LNCaP clone FGC (cell line): ENCODE results near the gene CEBPE.

Source experiments
- DNase-seq: peaks from one replicate; pipeline ENCODE4 v3.0.0-alpha.2; 2011; ENCODE audit warnings: low read depth
- H3K4me3 ChIP-seq: 2 replicates; pipeline ENCODE4 v1.5.1; 2011; ENCODE audit warnings: mild to moderate bottlenecking, low read depth, low read length, control low read depth
- TF ChIP-seq, protein P1 (sequence below): IDR thresholded peaks from 2 replicates; pipeline ENCODE4 v1.5.1; 2012; ENCODE audit warnings: mild to moderate bottlenecking; ENCODE audit not compliant: control insufficient read depth, insufficient read depth; ENCODE audit errors: extremely low read depth

CEBPE gene

DNA sequence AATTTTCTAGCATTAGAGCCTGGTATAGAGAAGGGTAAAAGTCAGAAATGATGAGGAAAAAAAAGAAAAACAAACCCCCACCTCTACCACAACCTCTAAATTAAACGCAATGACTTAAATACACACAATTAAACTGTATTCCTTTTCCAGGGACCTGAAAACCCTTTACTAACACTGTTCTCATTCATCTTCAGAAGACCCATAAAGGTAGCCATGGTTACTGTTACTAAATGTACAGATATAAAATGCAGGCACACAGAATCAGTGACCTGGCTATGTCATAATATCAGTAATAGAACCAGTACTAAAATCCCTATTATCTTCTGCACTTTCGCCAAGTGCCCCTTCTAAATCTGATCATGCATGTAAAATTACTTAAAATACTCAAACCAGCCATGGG, 25.5 kb downstream of the CEBPE start:
- DNase-seq: no peak
- H3K4me3 ChIP-seq: peak overlapping the region; percentile 86
- TF ChIP-seq, protein P1, sequence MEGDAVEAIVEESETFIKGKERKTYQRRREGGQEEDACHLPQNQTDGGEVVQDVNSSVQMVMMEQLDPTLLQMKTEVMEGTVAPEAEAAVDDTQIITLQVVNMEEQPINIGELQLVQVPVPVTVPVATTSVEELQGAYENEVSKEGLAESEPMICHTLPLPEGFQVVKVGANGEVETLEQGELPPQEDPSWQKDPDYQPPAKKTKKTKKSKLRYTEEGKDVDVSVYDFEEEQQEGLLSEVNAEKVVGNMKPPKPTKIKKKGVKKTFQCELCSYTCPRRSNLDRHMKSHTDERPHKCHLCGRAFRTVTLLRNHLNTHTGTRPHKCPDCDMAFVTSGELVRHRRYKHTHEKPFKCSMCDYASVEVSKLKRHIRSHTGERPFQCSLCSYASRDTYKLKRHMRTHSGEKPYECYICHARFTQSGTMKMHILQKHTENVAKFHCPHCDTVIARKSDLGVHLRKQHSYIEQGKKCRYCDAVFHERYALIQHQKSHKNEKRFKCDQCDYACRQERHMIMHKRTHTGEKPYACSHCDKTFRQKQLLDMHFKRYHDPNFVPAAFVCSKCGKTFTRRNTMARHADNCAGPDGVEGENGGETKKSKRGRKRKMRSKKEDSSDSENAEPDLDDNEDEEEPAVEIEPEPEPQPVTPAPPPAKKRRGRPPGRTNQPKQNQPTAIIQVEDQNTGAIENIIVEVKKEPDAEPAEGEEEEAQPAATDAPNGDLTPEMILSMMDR: no peak

DNA sequence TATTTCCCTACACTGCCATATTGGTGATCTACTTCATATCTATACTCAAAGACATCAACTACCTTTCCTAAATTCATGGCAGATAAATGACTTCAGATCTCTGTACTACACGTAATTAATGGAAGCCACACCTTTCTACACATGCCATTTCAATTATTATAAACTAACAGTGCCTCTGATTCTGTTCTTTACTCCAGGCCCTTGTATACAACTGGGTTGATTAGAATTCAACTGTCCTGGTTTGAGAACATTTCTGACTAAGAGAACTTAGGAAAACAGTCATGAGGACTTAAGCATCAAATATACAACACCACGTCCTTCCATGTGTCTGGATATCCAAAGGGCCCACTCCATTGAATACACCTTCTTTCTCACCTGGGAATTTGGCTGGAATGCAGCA, 26.0 kb downstream of the CEBPE start:
- H3K4me3 ChIP-seq: no peak overlapping the region
- TF ChIP-seq, protein P1: no peak
- no peak for DNase-seq

DNA sequence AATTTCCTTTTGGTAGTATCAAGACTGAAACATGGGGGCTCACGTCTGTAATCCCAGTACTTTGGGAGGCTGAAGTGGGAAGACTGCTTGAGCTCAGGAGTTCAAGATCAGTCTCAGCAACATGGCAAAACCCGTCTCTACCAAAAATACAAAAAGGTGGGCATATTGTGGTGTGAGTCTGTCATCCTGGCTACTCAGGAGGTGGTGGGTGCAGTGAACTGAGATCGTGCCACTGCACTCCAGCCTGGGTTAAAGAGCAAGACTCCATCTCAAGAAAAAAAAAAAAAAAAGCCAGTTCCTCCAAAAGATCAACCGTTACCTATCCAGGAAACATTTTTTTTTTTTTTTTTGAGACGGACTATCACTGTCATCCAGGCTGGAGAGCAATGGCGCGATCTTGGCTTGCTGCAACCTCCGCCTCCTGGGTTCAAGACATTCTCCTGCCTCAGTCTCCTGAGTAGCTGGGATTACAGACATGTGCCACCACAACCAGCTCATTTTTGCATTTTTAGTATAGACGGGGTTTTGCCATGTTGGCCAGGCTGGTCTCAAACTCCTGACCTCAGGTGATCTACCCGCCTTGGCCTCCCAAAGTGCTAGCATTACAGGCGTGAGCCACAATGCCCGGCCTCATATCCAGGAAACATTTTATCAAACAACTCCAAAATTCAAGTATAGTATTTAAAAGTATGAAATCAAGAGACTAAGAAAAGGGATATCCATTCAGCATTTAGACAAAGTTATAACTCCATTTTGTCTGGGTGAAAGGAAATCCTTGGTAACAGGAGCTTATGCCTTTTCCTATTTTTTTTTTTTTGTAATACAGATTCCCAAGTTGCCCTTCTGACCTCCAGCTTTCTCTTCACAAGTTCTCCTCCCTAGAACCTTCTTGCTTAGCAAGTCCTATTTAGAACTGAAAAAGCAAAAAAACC, 27.5 kb downstream of the CEBPE start:
- no peak for DNase-seq
- TF ChIP-seq, protein P1: no peak
- no peak overlapping the region for H3K4me3 ChIP-seq

DNA sequence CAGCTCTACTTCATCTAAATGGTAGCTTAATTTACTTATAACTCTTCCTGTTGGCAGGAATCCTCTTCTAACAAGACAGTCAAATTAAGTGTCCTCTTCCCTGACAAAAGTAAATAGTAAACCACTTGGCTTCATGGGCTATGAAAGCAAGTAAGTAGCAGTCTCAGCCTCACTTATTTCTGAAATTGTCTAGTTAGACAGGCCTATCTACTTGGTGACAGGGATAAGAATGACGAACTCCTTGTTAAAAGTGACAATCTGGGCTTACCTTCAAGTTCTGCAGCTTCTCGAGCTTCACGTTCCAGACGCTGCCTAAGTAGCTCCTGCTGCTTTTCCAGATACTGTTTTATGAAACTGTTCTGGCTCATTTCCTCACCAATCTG, 28.8 kb downstream of the CEBPE start:
- peak; percentile 92 for DNase-seq
- TF ChIP-seq, protein P1: no peak
- peak overlapping the region; percentile 6; the same call in 1 of the 2 replicates for H3K4me3 ChIP-seq

DNA sequence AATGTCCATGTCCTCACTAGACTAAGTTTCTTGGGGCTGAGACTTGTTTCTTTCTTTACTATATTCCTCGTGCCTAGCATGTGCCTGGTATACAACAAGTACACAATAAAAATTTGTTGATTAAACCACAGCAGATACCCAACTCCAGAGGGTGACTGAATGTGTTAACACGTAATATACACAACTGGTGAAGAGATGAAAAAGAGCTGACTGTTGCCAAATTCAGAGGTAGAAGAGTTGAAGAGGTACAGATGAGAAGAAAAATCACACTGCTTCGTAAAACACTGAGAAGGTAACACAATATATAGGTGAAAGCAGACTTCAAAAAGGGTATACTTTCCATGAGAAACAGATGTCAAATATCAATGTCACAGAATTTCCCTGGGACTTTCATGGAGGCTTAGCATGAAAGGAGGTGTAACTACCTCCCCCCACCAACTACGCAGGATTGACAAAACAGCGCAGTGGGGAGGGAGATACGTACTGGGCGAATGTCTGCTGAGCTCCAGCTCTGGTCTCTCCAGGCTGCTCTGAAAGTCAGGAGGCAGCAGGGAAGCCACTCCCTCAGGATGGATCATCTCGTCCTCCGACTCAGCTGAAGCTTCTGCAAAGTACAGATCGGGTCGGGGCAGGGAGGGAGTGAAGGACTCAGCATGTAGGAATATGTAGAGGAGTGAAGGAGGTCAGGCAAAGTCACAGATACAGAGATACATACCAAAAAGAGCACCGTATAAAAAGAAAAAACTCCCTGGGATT, 29.4 kb downstream of the CEBPE start:
- TF ChIP-seq, protein P1: no peak
- peak overlapping the region; percentile 6; the same call in 1 of the 2 replicates for H3K4me3 ChIP-seq
- DNase-seq: no peak

DNA sequence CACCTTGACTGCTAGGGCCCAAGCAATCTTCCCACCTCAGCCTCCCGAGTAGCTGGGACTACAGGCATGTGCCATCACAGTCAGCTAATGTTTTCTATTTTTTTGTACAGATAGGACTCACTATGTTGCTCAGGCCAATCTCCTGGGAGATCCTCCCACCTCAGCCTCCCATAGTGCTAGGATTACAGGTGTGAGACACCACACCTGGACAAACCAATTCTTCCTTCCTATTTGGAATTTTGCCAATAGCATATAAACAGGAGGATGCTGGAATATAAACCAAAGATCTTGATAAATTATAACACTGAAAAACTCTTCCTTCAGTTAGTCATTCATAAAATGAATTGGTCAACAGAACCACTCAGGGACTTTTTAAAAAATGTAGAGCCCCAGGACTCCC, 32.5 kb downstream of the CEBPE start:
- TF ChIP-seq, protein P1: no peak
- H3K4me3 ChIP-seq: no peak overlapping the region
- DNase-seq: no peak
